ENCODE results near the gene ADAR.

- TF ChIP-seq POLR2AphosphoS5 (IDR thresholded peaks at IDR 0.05; ENCODE audit: borderline replicate concordance, low read depth, low read length) = no peak
- no peak for TF ChIP-seq EZH2 (IDR thresholded peaks at IDR 0.05)
These were observed 39.7 kb downstream of the ADAR start for GRCh38 chr1:154568157-154568815.
